Ovary (tissue), 9 donors: Measurements from ENCODE around the gene MCM6. TPM values are rescaled to one million over a fixed set of nuclear protein-coding genes. Genes with fewer than 3 reads are reported as not detected.
"Not testable (repeated sequence)": the region's sequence is repeated elsewhere in the genome, so short reads cannot be mapped to it uniquely, and the experiment has no call there.

Experiments
- DNase-seq, 5 donors: peaks; one replicate each; pipeline ENCODE4 v3.0.0-alpha.2; 2019 to 2020
- H3K27ac ChIP-seq, 2 donors: fragments of 200-600 bp; one replicate each; pipeline versions ENCODE4 v1.5.1 to v1.8.0; 2019 to 2022
- H3K27me3 ChIP-seq: fragments of 200-600 bp; one replicate; pipeline ENCODE4 v1.8.0; 2022
- H3K36me3 ChIP-seq: fragments of 200-600 bp; sonication (generic); one replicate; pipeline ENCODE4 v1.5.1; 2019
- H3K4me1 ChIP-seq: one replicate; pipeline ENCODE4 v1.8.1; 2013; ENCODE audit warnings: mild to moderate bottlenecking, moderate library complexity; ENCODE audit not compliant: insufficient read depth
- H3K4me3 ChIP-seq: fragments of 200-600 bp; sonication (generic); one replicate; pipeline ENCODE4 v1.5.1; 2017
- H3K9me3 ChIP-seq, 2 donors: fragments of 200-600 bp in 1 of 2; sonication (generic) in 1 of 2; one replicate each; pipeline versions ENCODE4 v1.5.1 to v1.8.1; 2013 to 2019; ENCODE audit warnings: mild to moderate bottlenecking in 1 of 2, moderate library complexity in 1 of 2
- CTCF ChIP-seq, 3 donors: fragments of 450-650 bp in 2 of 3; fragments of 200-600 bp in 1 of 3; IDR thresholded peaks; one replicate each; pipeline versions ENCODE4 v1.5.1 to v1.8.0; 2016 to 2022; ENCODE audit warnings: antibody characterized with exemption in 3 of 3, mild to moderate bottlenecking in 1 of 3
- EP300 ChIP-seq: sonication (generic); formaldehyde crosslinking; IDR thresholded peaks from one replicate; pipeline ENCODE4 v1.6.1; 2017; ENCODE audit warnings: antibody characterized with exemption
- POLR2A ChIP-seq: fragments of 450-650 bp; IDR thresholded peaks from one replicate; pipeline ENCODE4 v1.6.1; 2017; ENCODE audit warnings: antibody characterized with exemption, mild to moderate bottlenecking, moderate library complexity
- WGBS, 3 donors: extraction: QIAGEN DNeasy Blood & Tissue Kit in 1 of 3; methylation state at CpG; one replicate each; pipeline versions ENCODE4 v1.1.5 to v1.1.7; 2013 to 2017; 5-methylcytosine and 5-hydroxymethylcytosine counted together
- intact Hi-C, 4 donors: fragments of 100-400 bp; cut with DNase I; formaldehyde crosslinking; loops; one replicate each; pipeline versions ENCODE4 v1.11.0 to v1.15.1; 2022 to 2023
- polyA plus RNA-seq, 2 donors: library from polyadenylated mRNA; stranded (reverse); fragments of 200-250 nt in 1 of 2; fragments of 350-450 nt in 1 of 2; fragmentation: Illumina TruSeq in 1 of 2; extraction: RNeasy Lipid Tissue Mini Kit (QIAGEN cat#74804) in 1 of 2; gene quantifications; one replicate each; pipeline ENCODE4 v1.2.3, GENCODE V29; 2013 to 2014
- total RNA-seq, 7 donors: library from RNA; depleted of rRNA in 2 of 7; stranded (reverse); fragments of >200 nt in 2 of 7; fragmentation: NEBNext Ultra II Directional in 3 of 7; extraction: Animal tissue kit (Norgen Biotek cat#: 25700) in 3 of 7; gene quantifications; one replicate each; pipeline versions ENCODE4 v1.1.0 to v1.2.4, GENCODE V29; 2016 to 2023
- donor health status: DM: no; HTN: no; CAD: no; lungs with moderate emphysema.
- donor health status: DM: no; HTN: no; CAD: no.
- donor health status: Bipolar disorder and iron deficiency.
- donor health status: DM: yes; HTN: yes; CAD: no.
- donor health status: DM: no; HTN: no; CAD: no.
- donor health status: DM: yes; HTN: yes; CAD: no.

The MCM6 gene
- total and polyA plus RNA-seq, 9 donors, result 7.2 to 20.1 (median 15.4) TPM

DNA sequence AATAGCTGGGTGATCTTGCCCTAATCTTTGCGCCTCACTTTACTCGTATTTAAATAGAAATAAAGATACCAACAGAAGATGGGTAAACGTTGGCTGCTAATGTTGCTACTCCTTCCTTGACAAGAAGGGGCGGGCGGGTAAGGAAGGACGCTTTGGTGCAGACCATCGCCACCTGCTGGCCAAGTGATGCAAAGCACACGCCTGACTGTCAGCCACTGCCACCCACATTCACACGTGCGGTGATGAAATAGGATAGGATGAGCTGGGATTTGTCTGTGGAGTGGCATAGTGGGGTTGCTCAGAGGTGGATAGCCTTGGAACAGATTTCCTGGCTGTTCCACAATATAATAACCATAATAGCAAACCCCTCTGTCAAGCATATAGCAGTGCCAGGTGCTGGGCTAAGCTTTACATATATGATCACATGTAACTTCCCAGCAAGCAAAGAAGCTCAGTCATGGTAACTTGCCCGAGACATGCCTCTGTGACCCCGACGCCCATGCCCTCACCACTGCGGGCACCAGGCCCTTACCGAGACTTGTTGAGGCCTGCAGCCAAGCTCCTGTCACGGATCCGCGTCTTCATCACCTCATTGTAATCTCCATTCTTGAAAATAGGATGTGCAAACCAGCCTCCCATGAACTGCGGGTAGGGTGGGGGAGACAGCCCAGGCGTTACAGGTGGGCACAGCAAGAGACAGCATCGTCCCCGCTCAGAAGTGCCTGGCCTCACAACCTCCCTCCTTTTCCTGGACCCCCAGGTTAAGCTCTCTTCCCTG is 78.6 kb downstream of the MCM6 start:
- Histone ChIP-seq H3K4me1 (no peaks in the 10 kb centered on the region), H3K4me3 (no peak overlapping the region), H3K27ac (no peak overlapping the region), H3K9me3 (no peaks in the 10 kb centered on the region), H3K27me3 (no peaks in the 10 kb centered on the region), H3K36me3 (no peaks in the 10 kb centered on the region)
- peak in 2 of 3 donors; percentile 33 for TF ChIP-seq CTCF (IDR thresholded peaks at IDR 0.05)
- no peak for TF ChIP-seq EP300
- intact Hi-C loops, result no loop called here
- WGBS, 3 donors, result 50 to 51% (median 51%) methylated on average over 22 of the region's 22 CpGs
- peak; percentile 51 to 74 (median 64) for DNase-seq

- Histone ChIP-seq H3K4me3 (no peak overlapping the region), H3K36me3 (no peaks in the 10 kb centered on the region), H3K9me3 (no peaks in the 10 kb centered on the region), H3K27ac (no peak overlapping the region), H3K4me1 (no peaks in the 10 kb centered on the region), H3K27me3 (no peaks in the 10 kb centered on the region)
- WGBS, 3 donors, result 94 to 97% (median 96%) methylated on average over 8 of the region's 8 CpGs
- intact Hi-C loops, result no loop called here
- TF ChIP-seq POLR2A (no peak), CTCF (IDR thresholded peaks at IDR 0.05) (no peak), EP300 (no peak)
- no peak for DNase-seq
These were observed 79.6 kb downstream of the MCM6 start for GRCh38 chr2:135796606-135797005.

DNA sequence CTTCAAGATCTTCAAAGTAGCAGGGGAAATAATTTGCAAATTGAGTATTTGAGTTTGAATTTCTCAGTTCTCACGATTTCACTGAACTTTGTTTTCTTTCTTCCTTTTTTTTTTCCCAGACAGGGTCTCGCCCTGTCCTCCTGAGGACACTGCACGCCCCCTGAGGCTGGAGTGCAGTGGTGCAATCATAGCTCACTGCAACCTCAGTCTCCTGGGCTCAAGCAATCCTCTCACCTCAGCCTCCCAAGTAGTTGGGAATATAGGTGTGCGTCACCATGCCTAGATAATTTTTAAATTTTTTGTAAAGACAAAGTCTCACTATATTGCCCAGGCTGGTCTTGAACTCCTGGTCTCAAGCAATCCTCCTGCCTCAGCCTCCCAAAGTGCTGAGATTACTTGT is 80.6 kb downstream of the MCM6 start:
- WGBS, 3 donors, result 72 to 83% (median 78%) methylated on average over 4 of the region's 4 CpGs
- H3K4me3 ChIP-seq, H3K27ac ChIP-seq, H3K4me1 ChIP-seq, H3K27me3 ChIP-seq, H3K36me3 ChIP-seq, DNase-seq, H3K9me3 ChIP-seq, intact Hi-C loops: not testable (repeated sequence)

DNA sequence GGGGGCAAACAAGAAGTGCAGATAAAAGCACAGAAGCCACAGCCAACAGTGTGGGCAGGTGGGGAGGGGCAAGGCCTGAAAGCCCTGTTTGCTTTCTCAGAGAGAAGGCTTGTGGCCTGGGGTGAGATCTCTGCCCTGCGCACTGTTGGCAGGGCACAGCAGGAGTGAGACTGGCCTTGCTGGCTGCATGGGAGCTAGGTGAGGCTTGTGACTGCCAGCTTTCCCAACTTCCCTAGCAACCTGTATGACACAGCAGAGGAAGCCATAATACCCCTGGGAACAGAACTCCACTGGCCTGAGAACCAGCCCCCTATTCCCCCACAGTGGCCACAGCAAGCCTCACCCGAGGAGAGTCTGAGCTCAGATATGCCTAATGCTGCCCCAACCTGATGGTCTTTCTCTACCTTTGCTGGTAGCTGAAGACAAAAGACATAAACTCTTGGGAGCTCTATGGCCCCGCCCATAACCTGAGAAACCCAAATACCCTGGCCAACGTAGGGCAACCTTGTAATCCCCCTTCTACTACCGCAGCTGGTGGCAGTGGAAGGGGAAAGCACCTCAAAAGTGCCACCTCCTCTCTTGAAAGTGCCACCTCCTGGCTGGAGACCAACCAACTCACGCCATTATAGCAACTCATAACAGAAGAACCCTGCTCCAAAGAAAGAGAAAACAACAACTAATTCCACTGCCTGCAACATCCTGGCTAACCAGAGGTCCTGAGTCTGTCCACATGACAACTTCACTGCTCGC is 83.7 kb downstream of the MCM6 start:
- no peak for DNase-seq
- H3K4me3 ChIP-seq, result no peak overlapping the region
- WGBS, 3 donors, result 76 to 86% (median 84%) methylated on average over 7 of the region's 7 CpGs
- TF ChIP-seq EP300 (no peak), CTCF (IDR thresholded peaks at IDR 0.05) (no peak), POLR2A (no peak)
- intact Hi-C loops, result no loop called here
- H3K27me3 ChIP-seq, result no peaks in the 10 kb centered on the region
- H3K9me3 ChIP-seq, result no peaks in the 10 kb centered on the region
- H3K27ac ChIP-seq, result no peak overlapping the region
- no peaks in the 10 kb centered on the region for H3K4me1 ChIP-seq
- no peaks in the 10 kb centered on the region for H3K36me3 ChIP-seq
